ENCODE data around the gene C8A.

- TF ChIP-seq JUN (CRISPR knock-in tag; IDR thresholded peaks at IDR 0.05) (no peak), PREB (CRISPR knock-in tag; IDR thresholded peaks at IDR 0.05; ENCODE audit: borderline replicate concordance) (no peak)
Measured at GRCh38 chr1:56866656-56867055, 12.1 kb downstream of the C8A start.
